Common myeloid progenitor, CD34-positive (primary cell): Measurements from ENCODE around the gene DOCK1.

Experiments
- CTCF ChIA-PET: fragments of 350-600 bp; sonication (Branson Sonifier 250); formaldehyde crosslinking; loops from one replicate; lab custom pipeline; 2021; ENCODE audit warnings: antibody characterized with exemption; lab: Charles Lee
- POLR2A ChIA-PET: fragments of 350-600 bp; sonication (Branson Sonifier 250); formaldehyde crosslinking; loops from one replicate; lab custom pipeline; 2021; ENCODE audit warnings: antibody characterized with exemption; lab: Charles Lee
- DNase-seq, 3 donors: peaks; one replicate each; pipeline versions ENCODE4 v3.0.0 to v3.0.0-alpha.2; 2013
- H3K27ac ChIP-seq, 2 experiments: 1 replicate in 1 of 2; 2 replicates in 1 of 2; pipeline ENCODE4 v1.7.0; 2013; ENCODE audit warnings: inconsistent platforms in 2 of 2, low read length in 2 of 2, mild to moderate bottlenecking in 2 of 2, low read depth in 1 of 2, moderate library complexity in 1 of 2; ENCODE audit not compliant: severe bottlenecking in 2 of 2, insufficient read depth in 1 of 2, poor library complexity in 1 of 2
- H3K27me3 ChIP-seq, 5 experiments: replicated peaks in 2 of 5; 1 replicate in 3 of 5; 2 replicates in 2 of 5; pipeline versions ENCODE4 v1.6.1 to v1.7.0; 2013; ENCODE audit warnings: low read length in 4 of 5, mild to moderate bottlenecking in 2 of 5, moderate library complexity in 2 of 5, inconsistent platforms in 1 of 5; ENCODE audit not compliant: insufficient read depth in 5 of 5, control insufficient read depth in 4 of 5
- H3K36me3 ChIP-seq, 4 experiments: 1 replicate in 2 of 4; 2 replicates in 2 of 4; pipeline versions ENCODE4 v1.6.1 to v1.7.0; 2013; ENCODE audit warnings: low read length in 3 of 4, control low read depth in 1 of 4, mild to moderate bottlenecking in 1 of 4; ENCODE audit not compliant: control insufficient read depth in 4 of 4, insufficient read depth in 4 of 4
- H3K4me1 ChIP-seq, 4 experiments: 1 replicate in 3 of 4; 2 replicates in 1 of 4; pipeline versions ENCODE4 v1.6.1 to v1.7.1; 2013; ENCODE audit warnings: low read length in 3 of 4, mild to moderate bottlenecking in 3 of 4, control low read depth in 1 of 4, inconsistent platforms in 1 of 4, moderate library complexity in 1 of 4; ENCODE audit not compliant: control insufficient read depth in 4 of 4, insufficient read depth in 4 of 4; ENCODE audit errors: control extremely low read depth in 1 of 4
- H3K4me3 ChIP-seq, 7 experiments: 1 replicate in 4 of 7; 2 replicates in 3 of 7; pipeline versions ENCODE4 v1.5.1 to v1.7.0; 2013; ENCODE audit warnings: mild to moderate bottlenecking in 7 of 7, low read length in 6 of 7, moderate library complexity in 6 of 7, inconsistent platforms in 2 of 7, low read depth in 2 of 7, control low read depth in 1 of 7; ENCODE audit not compliant: insufficient read depth in 4 of 7, control insufficient read depth in 1 of 7; ENCODE audit errors: extremely low read depth in 1 of 7
- H3K9me3 ChIP-seq, 5 experiments: 1 replicate in 4 of 5; 2 replicates in 1 of 5; pipeline versions ENCODE4 v1.6.1 to v1.7.1; 2013; ENCODE audit warnings: low read length in 4 of 5, mild to moderate bottlenecking in 2 of 5, inconsistent platforms in 1 of 5, low read depth in 1 of 5, moderate library complexity in 1 of 5; ENCODE audit not compliant: control insufficient read depth in 4 of 5, insufficient read depth in 2 of 5; ENCODE audit errors: control extremely low read depth in 1 of 5
- WGBS: methylation state at CpG from one replicate; pipeline ENCODE4 v1.1.5; 2013; ENCODE audit not compliant: insufficient coverage; 5-methylcytosine and 5-hydroxymethylcytosine counted together

The DOCK1 gene

GRCh38 chr10:127435246-127435645 is 530.0 kb downstream of the DOCK1 start:
- Histone ChIP-seq H3K4me3 (no peak overlapping the region), H3K9me3 (peaks cover 0 to 16% (median 0%) of the 10 kb centered on the region in 5 experiments), H3K27me3 (no peaks in the 10 kb centered on the region), H3K36me3 (peaks cover 0 to 51% (median 7%) of the 10 kb centered on the region in 4 experiments), H3K27ac (no peak overlapping the region), H3K4me1 (no peaks in the 10 kb centered on the region)
- no peak for DNase-seq
- 100% methylated on average over 6 of the region's 7 CpGs for WGBS
- CTCF ChIA-PET: no interaction called here
- POLR2A ChIA-PET: no interaction called here

- Histone ChIP-seq H3K4me3 (no peak overlapping the region), H3K36me3 (peaks cover 2 to 62% (median 17%) of the 10 kb centered on the region in 4 experiments), H3K27me3 (no peaks in the 10 kb centered on the region), H3K9me3 (peaks cover 0 to 11% (median 3%) of the 10 kb centered on the region in 5 experiments), H3K27ac (no peak overlapping the region), H3K4me1 (no peaks in the 10 kb centered on the region)
- POLR2A ChIA-PET: no interaction called here
- CTCF ChIA-PET: no interaction called here
- DNase-seq: no peak
- 99% methylated on average over 8 of the region's 11 CpGs for WGBS
Observed at GRCh38 chr10:127440371-127440770, 535.1 kb downstream of the DOCK1 start.

- POLR2A ChIA-PET: no interaction called here
- WGBS: 96% methylated on average over 11 of the region's 16 CpGs
- peaks cover 2 to 66% (median 17%) of the 10 kb centered on the region in 4 experiments for H3K36me3 ChIP-seq
- no peak overlapping the region for H3K4me3 ChIP-seq
- no peak for DNase-seq
- peaks cover 0 to 11% (median 3%) of the 10 kb centered on the region in 5 experiments for H3K9me3 ChIP-seq
- no peaks in the 10 kb centered on the region for H3K27me3 ChIP-seq
- no peak overlapping the region for H3K27ac ChIP-seq
- CTCF ChIA-PET: interaction anchor here (0.6 kb wide), 1 partner anchor 18 kb away, joined by 3 read pairs; no protein-coding TSS in a partner anchor
- H3K4me1 ChIP-seq: no peaks in the 10 kb centered on the region
Observed at GRCh38 chr10:127441350-127442219, 536.4 kb downstream of the DOCK1 start.

- no peak overlapping the region for H3K4me3 ChIP-seq
- no peak overlapping the region for H3K27ac ChIP-seq
- ChIA-PET POLR2A (no interaction called here), CTCF (interaction anchor here (0.6 kb wide), 1 partner anchor 18 kb away, joined by 3 read pairs; no protein-coding TSS in a partner anchor)
- no peak for DNase-seq
- H3K36me3 ChIP-seq: peaks cover 2 to 67% (median 17%) of the 10 kb centered on the region in 4 experiments
- WGBS: 89% methylated on average over 2 of the region's 5 CpGs
- no peaks in the 10 kb centered on the region for H3K4me1 ChIP-seq
- H3K9me3 ChIP-seq: peaks cover 0 to 11% (median 3%) of the 10 kb centered on the region in 5 experiments
- no peaks in the 10 kb centered on the region for H3K27me3 ChIP-seq
Observed at GRCh38 chr10:127442220-127442525, 536.9 kb downstream of the DOCK1 start.

- Histone ChIP-seq H3K36me3 (peaks cover 3 to 68% (median 20%) of the 10 kb centered on the region in 4 experiments), H3K4me3 (no peak overlapping the region), H3K4me1 (no peaks in the 10 kb centered on the region), H3K27me3 (no peaks in the 10 kb centered on the region), H3K9me3 (peaks cover 0 to 7% (median 3%) of the 10 kb centered on the region in 5 experiments), H3K27ac (no peak overlapping the region)
- ChIA-PET POLR2A (no interaction called here), CTCF (no interaction called here)
- WGBS: 98% methylated on average over 12 of the region's 13 CpGs
- no peak for DNase-seq
Observed at GRCh38 chr10:127444155-127444554, 538.9 kb downstream of the DOCK1 start.

- no peaks in the 10 kb centered on the region for H3K27me3 ChIP-seq
- ChIA-PET POLR2A (no interaction called here), CTCF (no interaction called here)
- H3K36me3 ChIP-seq: peaks cover 4 to 46% (median 15%) of the 10 kb centered on the region in 4 experiments
- H3K4me1 ChIP-seq: no peaks in the 10 kb centered on the region
- peaks cover 0 to 5% (median 3%) of the 10 kb centered on the region in 5 experiments for H3K9me3 ChIP-seq
- no peak for DNase-seq
- no peak overlapping the region for H3K27ac ChIP-seq
- H3K4me3 ChIP-seq: no peak overlapping the region
- 98% methylated on average over 17 of the region's 17 CpGs for WGBS
Observed at GRCh38 chr10:127447197-127447596, 542.0 kb downstream of the DOCK1 start.

- no peak for DNase-seq
- WGBS: 100% methylated on average over 2 of the region's 3 CpGs
- Histone ChIP-seq H3K4me1 (no peaks in the 10 kb centered on the region), H3K36me3 (peaks cover 4 to 32% (median 10%) of the 10 kb centered on the region in 4 experiments), H3K27me3 (no peaks in the 10 kb centered on the region), H3K27ac (no peak overlapping the region), H3K4me3 (no peak overlapping the region), H3K9me3 (no peaks in the 10 kb centered on the region)
- ChIA-PET CTCF (no interaction called here), POLR2A (no interaction called here)
Observed at GRCh38 chr10:127449490-127449889, 544.3 kb downstream of the DOCK1 start.
